ENCODE measurements around the gene ZHX3.

DNA sequence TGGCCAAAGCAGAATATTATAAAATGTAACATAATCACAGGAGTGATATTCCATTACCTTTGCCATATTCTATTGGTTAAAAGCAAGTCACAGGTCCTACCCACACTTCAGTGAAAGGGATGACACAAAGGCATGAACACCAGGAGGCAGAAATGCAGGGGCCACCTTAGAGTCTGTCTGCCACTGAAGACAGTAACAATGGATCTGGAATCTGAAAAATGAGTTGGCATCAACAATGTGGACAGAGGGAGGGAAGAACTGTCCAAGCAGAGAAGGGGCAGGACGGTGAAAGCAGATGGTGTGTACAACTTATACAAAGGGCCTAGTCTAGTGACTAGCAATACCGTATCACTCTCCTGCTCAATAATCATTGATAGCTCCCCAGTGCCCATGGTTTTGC, 16.5 kb upstream of the ZHX3 start:
- TF ChIP-seq, protein P1, sequence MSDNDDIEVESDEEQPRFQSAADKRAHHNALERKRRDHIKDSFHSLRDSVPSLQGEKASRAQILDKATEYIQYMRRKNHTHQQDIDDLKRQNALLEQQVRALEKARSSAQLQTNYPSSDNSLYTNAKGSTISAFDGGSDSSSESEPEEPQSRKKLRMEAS (CRISPR knock-in tag; IDR thresholded peaks at IDR 0.05), result no peak
- TF ChIP-seq ZNF138 (CRISPR knock-in tag; conservative IDR thresholded peaks at IDR 0.05), result no peak
- TF ChIP-seq CBFB (CRISPR knock-in tag; IDR thresholded peaks at IDR 0.05; ENCODE audit: low read depth), result no peak
- TF ChIP-seq ZNF121 (CRISPR knock-in tag; IDR thresholded peaks at IDR 0.05), result no peak
- TF ChIP-seq, protein P2, sequence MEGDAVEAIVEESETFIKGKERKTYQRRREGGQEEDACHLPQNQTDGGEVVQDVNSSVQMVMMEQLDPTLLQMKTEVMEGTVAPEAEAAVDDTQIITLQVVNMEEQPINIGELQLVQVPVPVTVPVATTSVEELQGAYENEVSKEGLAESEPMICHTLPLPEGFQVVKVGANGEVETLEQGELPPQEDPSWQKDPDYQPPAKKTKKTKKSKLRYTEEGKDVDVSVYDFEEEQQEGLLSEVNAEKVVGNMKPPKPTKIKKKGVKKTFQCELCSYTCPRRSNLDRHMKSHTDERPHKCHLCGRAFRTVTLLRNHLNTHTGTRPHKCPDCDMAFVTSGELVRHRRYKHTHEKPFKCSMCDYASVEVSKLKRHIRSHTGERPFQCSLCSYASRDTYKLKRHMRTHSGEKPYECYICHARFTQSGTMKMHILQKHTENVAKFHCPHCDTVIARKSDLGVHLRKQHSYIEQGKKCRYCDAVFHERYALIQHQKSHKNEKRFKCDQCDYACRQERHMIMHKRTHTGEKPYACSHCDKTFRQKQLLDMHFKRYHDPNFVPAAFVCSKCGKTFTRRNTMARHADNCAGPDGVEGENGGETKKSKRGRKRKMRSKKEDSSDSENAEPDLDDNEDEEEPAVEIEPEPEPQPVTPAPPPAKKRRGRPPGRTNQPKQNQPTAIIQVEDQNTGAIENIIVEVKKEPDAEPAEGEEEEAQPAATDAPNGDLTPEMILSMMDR (IDR thresholded peaks at IDR 0.05), result no peak
- TF ChIP-seq NFYB (CRISPR knock-in tag; conservative IDR thresholded peaks at IDR 0.05; ENCODE audit: low read depth), result no peak
- TF ChIP-seq, protein P3, sequence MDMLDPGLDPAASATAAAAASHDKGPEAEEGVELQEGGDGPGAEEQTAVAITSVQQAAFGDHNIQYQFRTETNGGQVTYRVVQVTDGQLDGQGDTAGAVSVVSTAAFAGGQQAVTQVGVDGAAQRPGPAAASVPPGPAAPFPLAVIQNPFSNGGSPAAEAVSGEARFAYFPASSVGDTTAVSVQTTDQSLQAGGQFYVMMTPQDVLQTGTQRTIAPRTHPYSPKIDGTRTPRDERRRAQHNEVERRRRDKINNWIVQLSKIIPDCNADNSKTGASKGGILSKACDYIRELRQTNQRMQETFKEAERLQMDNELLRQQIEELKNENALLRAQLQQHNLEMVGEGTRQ (CRISPR knock-in tag; IDR thresholded peaks at IDR 0.05), result no peak
- TF ChIP-seq ESRRA (CRISPR knock-in tag; IDR thresholded peaks at IDR 0.05; ENCODE audit: borderline replicate concordance), result no peak
- TF ChIP-seq STAT6 (CRISPR knock-in tag; conservative IDR thresholded peaks at IDR 0.05; ENCODE audit: low read depth), result no peak

Measured in WTC11 (cell line).